Lower leg skin (tissue), 3 donors: ENCODE data around the gene B3GALT4.

Experiments used
- POLR2A ChIP-seq, 2 donors: fragments of 450-650 bp; IDR thresholded peaks; one replicate each; pipeline ENCODE4 v1.6.1; 2016 to 2017; ENCODE audit warnings: antibody characterized with exemption in 2 of 2, mild to moderate bottlenecking in 1 of 2, moderate library complexity in 1 of 2
- TF ChIP-seq, protein P1 (sequence below), 3 donors: fragments of 450-650 bp; IDR thresholded peaks; one replicate each; pipeline ENCODE4 v1.5.1; 2016; ENCODE audit warnings: antibody characterized with exemption in 3 of 3, mild to moderate bottlenecking in 3 of 3, moderate library complexity in 2 of 3

DNA sequence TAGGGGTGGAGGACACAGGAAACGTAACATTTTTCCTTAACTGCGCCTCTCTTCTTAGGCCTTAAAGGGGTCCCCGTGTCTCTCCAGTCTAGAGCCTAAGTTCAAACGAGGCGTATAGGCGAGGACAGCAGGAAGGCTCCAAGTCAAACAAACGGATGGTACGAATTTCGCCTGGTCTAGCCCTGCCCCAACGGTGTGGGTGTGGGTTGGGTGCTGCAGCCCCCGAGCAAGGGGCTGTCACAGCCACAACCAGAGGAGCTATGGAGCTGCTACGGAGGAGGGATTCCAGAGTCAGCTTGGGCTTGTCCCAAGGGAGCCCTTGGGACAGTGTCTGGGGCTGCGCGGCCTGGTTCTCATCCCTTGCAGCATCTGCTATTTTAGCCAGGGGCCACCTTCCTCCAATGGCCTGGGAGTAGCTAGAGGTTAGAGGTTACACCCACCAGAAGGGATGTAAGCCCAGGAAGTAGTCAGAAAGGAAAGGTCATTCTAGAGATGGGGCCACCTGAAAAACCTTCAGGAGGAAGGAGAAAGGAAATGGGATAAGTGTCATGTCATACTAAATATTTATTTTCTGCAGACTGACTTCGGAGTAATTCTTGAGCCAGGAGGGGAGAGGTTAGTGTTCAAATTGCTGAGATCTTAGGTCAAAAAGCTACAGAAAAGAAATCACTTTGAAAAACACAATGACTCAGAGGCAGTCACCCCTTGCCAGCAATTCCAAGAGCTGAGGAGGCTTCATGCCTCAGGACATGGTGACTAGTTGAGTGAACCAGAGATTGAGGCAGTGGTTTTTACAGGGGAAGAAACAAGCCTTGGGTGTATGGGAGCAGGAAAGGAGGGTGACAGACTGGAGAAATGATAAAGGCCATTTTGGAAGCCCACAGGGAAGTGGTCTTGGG is 26.9 kb upstream of the B3GALT4 start:
- TF ChIP-seq, protein P1, sequence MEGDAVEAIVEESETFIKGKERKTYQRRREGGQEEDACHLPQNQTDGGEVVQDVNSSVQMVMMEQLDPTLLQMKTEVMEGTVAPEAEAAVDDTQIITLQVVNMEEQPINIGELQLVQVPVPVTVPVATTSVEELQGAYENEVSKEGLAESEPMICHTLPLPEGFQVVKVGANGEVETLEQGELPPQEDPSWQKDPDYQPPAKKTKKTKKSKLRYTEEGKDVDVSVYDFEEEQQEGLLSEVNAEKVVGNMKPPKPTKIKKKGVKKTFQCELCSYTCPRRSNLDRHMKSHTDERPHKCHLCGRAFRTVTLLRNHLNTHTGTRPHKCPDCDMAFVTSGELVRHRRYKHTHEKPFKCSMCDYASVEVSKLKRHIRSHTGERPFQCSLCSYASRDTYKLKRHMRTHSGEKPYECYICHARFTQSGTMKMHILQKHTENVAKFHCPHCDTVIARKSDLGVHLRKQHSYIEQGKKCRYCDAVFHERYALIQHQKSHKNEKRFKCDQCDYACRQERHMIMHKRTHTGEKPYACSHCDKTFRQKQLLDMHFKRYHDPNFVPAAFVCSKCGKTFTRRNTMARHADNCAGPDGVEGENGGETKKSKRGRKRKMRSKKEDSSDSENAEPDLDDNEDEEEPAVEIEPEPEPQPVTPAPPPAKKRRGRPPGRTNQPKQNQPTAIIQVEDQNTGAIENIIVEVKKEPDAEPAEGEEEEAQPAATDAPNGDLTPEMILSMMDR (IDR thresholded peaks at IDR 0.05): no peak
- TF ChIP-seq POLR2A (IDR thresholded peaks at IDR 0.05): no peak
